Heart left ventricle (tissue), 16 donors: Measurements from ENCODE around the gene ASCC2. TPM values are rescaled to one million over a fixed set of nuclear protein-coding genes. Genes with fewer than 3 reads are reported as not detected.
"Not testable (repeated sequence)": the region's sequence is repeated elsewhere in the genome, so short reads cannot be mapped to it uniquely, and the experiment has no call there.

Experiments used
- ATAC-seq, 4 donors: fragments of 200-7000 bp; cut with Tn5 transposase; one replicate each; pipeline ENCODE4 v1.9.1; 2020 to 2022; ENCODE audit warnings: moderate library complexity in 4 of 4, mild to moderate bottlenecking in 3 of 4, moderate number of reproducible peaks in 1 of 4
- DNase-seq, 5 donors: peaks; one replicate each; pipeline ENCODE4 v3.0.0-alpha.2; 2020
- H3K27ac ChIP-seq, 12 donors: fragments of 200-600 bp; sonication (generic) in 4 of 12; one replicate each; pipeline versions ENCODE4 v1.5.0 to v1.8.0; 2016 to 2022; ENCODE audit warnings: mild to moderate bottlenecking in 2 of 12
- H3K27me3 ChIP-seq, 9 donors: fragments of 200-600 bp; sonication (generic) in 2 of 9; one replicate each; pipeline versions ENCODE4 v1.5.1 to v1.8.0; 2016 to 2022; ENCODE audit warnings: mild to moderate bottlenecking in 3 of 9
- H3K36me3 ChIP-seq, 9 donors: fragments of 200-600 bp; sonication (generic) in 2 of 9; one replicate each; pipeline versions ENCODE4 v1.5.0 to v1.8.0; 2018 to 2022; ENCODE audit warnings: mild to moderate bottlenecking in 2 of 9
- H3K4me1 ChIP-seq, 12 donors: fragments of 200-600 bp; sonication (generic) in 4 of 12; one replicate each; pipeline versions ENCODE4 v1.5.0 to v1.8.0; 2016 to 2022; ENCODE audit warnings: mild to moderate bottlenecking in 3 of 12
- H3K4me3 ChIP-seq, 12 donors: fragments of 200-600 bp; sonication (generic) in 4 of 12; one replicate each; pipeline versions ENCODE4 v1.5.0 to v1.8.0; 2017 to 2022; ENCODE audit warnings: mild to moderate bottlenecking in 9 of 12, moderate library complexity in 4 of 12
- H3K9me3 ChIP-seq, 12 donors: fragments of 200-600 bp; sonication (generic) in 4 of 12; one replicate each; pipeline versions ENCODE4 v1.5.0 to v1.8.0; 2016 to 2022; ENCODE audit warnings: mild to moderate bottlenecking in 1 of 12
- CTCF ChIP-seq, 12 donors: fragments of 200-600 bp; sonication (generic) in 4 of 12; IDR thresholded peaks; one replicate each; pipeline versions ENCODE4 v1.5.0 to v1.8.0; 2018 to 2022; ENCODE audit warnings: antibody characterized with exemption in 12 of 12, mild to moderate bottlenecking in 5 of 12
- POLR2A ChIP-seq, 2 donors: fragments of 450-650 bp; IDR thresholded peaks; one replicate each; pipeline ENCODE4 v1.6.1; 2017; ENCODE audit warnings: antibody characterized with exemption in 2 of 2, mild to moderate bottlenecking in 2 of 2, moderate library complexity in 2 of 2
- WGBS, 4 donors: extraction: QIAGEN DNeasy Blood & Tissue Kit in 2 of 4; methylation state at CpG; one replicate each; pipeline versions ENCODE4 v1.1.5 to v1.1.7; 2013 to 2018; 5-methylcytosine and 5-hydroxymethylcytosine counted together
- intact Hi-C, 10 donors: fragments of 100-400 bp; cut with DNase I; formaldehyde crosslinking; loops; one replicate each; pipeline versions ENCODE4 v1.11.1 to v1.14.2; 2022
- polyA plus RNA-seq, 2 donors: library from polyadenylated mRNA; stranded (reverse); fragments of 200-250 nt; gene quantifications; one replicate each; pipeline ENCODE4 v1.2.3, GENCODE V29; 2013
- total RNA-seq, 9 donors: library from RNA; depleted of rRNA in 2 of 9; stranded (reverse); fragments of >200 nt in 2 of 9; fragmentation: NEBNext Ultra II Directional in 3 of 9; extraction: Animal tissue kit (Norgen Biotek cat#: 25700) in 3 of 9; gene quantifications; one replicate each; pipeline versions ENCODE4 v1.1.0 to v1.2.4, GENCODE V29; 2016 to 2023
- donor health status: ischemic (EF 13 %, LVEDD 7.1; RV severe dilation, severe dysfunction).
- donor health status: healthy with polysubstance abuse.
- donor health status: DM: no; HTN: yes; CAD: no.
- donor health status: DM: no; HTN: no; CAD: no.
- donor health status: ischemic (EF 25% LVEDD 6.9; RV normal size, moderate dysfunction).
- donor health status: ischemic (EF 25% LVEDD 5.7; RV mildly dilated, moderate dysfunction).
- donor health status: healthy.
- donor health status: DM: yes; HTN: yes; CAD: no.
- donor health status: ischemic (EF 35%, LVEDD 5.7; RV mildly dilated, moderate dysfunction).
- donor health status: nonischemic (EF 11% LVEDD 7.7; RV severe dilation, severe dysfunction).
- donor health status: DM: yes; HTN: yes; CAD: no.
- donor health status: PGD.
- donor health status: ischemic (EF 29% LVEDD 5.4; RV normal size, mild dysfunction).
- donor health status: nonischemic (EF 23%, LVEDD 6.1; RV moderate dilation, normal function).

The ASCC2 gene
- total and polyA plus RNA-seq, 11 donors = 23.6 to 77.1 (median 36.7) TPM

- no peak for TF ChIP-seq CTCF (IDR thresholded peaks at IDR 0.05)
- TF ChIP-seq POLR2A (IDR thresholded peaks at IDR 0.05) = no peak
- Histone ChIP-seq H3K27ac (peak overlapping the region; percentile 16 to 88 (median 74)), H3K27me3 (no peaks in the 10 kb centered on the region), H3K36me3 (peaks cover 0 to 73% (median 47%) of the 10 kb centered on the region in 9 donors), H3K4me3 (no peak overlapping the region), H3K4me1 (peaks cover 0 to 56% (median 25%) of the 10 kb centered on the region in 12 donors), H3K9me3 (no peaks in the 10 kb centered on the region)
- peak; percentile 84 to 88 (median 86) for ATAC-seq
- intact Hi-C loops = loop anchor here in 8 of 10 donors (5.0 to 10.0 kb wide), 5 partner anchors 48 to 174 kb away; partner anchors contain the start of genes UQCR10 (in 3 of the 8), ZMAT5 (in 3 of the 8) and MTMR3 (in 2 of the 8)
- DNase-seq = peak; percentile 64 to 88 (median 70)
- WGBS, 4 donors = 53 to 80% (median 68%) methylated on average over 8 of the region's 8 CpGs
Measured at GRCh38 chr22:29830585-29830984, 7.5 kb downstream of the ASCC2 start.

- intact Hi-C loops = loop anchor here in 1 of 10 donors (5.0 kb wide), 1 partner anchor 170 kb away; no protein-coding TSS in a partner anchor
- H3K27ac ChIP-seq, ATAC-seq, H3K9me3 ChIP-seq, H3K4me3 ChIP-seq, H3K27me3 ChIP-seq: not testable (repeated sequence)
- Histone ChIP-seq H3K4me1 (peaks cover 0 to 38% (median 13%) of the 10 kb centered on the region in 12 donors), H3K36me3 (peaks cover 0 to 80% (median 55%) of the 10 kb centered on the region in 9 donors)
- DNase-seq = peak in 1 of 5 donors; percentile 20
- 10 to 23% (median 16%) methylated on average over 1 of the region's 1 CpG for WGBS, 4 donors
Measured at GRCh38 chr22:29827726-29828125, 10.3 kb downstream of the ASCC2 start.

- DNase-seq (no peak), ATAC-seq (no peak)
- Histone ChIP-seq H3K4me3 (no peak overlapping the region), H3K36me3 (peaks cover 0 to 81% (median 54%) of the 10 kb centered on the region in 9 donors), H3K27ac (no peak overlapping the region), H3K9me3 (no peaks in the 10 kb centered on the region), H3K27me3 (no peaks in the 10 kb centered on the region), H3K4me1 (peaks cover 0 to 36% (median 16%) of the 10 kb centered on the region in 12 donors)
- TF ChIP-seq CTCF (IDR thresholded peaks at IDR 0.05) (no peak), POLR2A (IDR thresholded peaks at IDR 0.05) (no peak)
- intact Hi-C loops = loop anchor here in 1 of 10 donors (5.0 kb wide), 1 partner anchor 170 kb away; no protein-coding TSS in a partner anchor
- 86 to 93% (median 89%) methylated on average over 4 of the region's 4 CpGs for WGBS, 4 donors
Measured at GRCh38 chr22:29827091-29827490, 11.0 kb downstream of the ASCC2 start.

- Histone ChIP-seq H3K4me3 (no peak overlapping the region), H3K36me3 (peaks cover 0 to 81% (median 57%) of the 10 kb centered on the region in 9 donors), H3K9me3 (no peaks in the 10 kb centered on the region), H3K27me3 (no peaks in the 10 kb centered on the region), H3K4me1 (peaks cover 0 to 37% (median 17%) of the 10 kb centered on the region in 12 donors), H3K27ac (no peak overlapping the region)
- intact Hi-C loops = loop anchor here in 1 of 10 donors (5.0 kb wide), 1 partner anchor 172 kb away; no protein-coding TSS in a partner anchor
- TF ChIP-seq CTCF (IDR thresholded peaks at IDR 0.05) (no peak), POLR2A (IDR thresholded peaks at IDR 0.05) (no peak)
- 95 to 97% (median 96%) methylated on average over 17 of the region's 17 CpGs for WGBS, 4 donors
- ATAC-seq (no peak), DNase-seq (no peak)
Measured at GRCh38 chr22:29825578-29825977, 12.5 kb downstream of the ASCC2 start.
